ENCODE results near the gene ASTN2. TPM values are rescaled to one million over a fixed set of nuclear protein-coding genes. Genes with fewer than 3 reads are reported as not detected.

Gene ASTN2
- polyA plus RNA-seq, 2 of the 4 experiments (the other 2 are of a cell fraction), result 5.8 to 11.6 TPM

- Histone ChIP-seq H3K4me3 (no peak overlapping the region), H3K27ac (no peak overlapping the region), H3K4me2 (no peak overlapping the region), H3K4me1 (no peaks in the 10 kb centered on the region), H3K9me3 (no peaks in the 10 kb centered on the region)
- POLR2A ChIA-PET, result no interaction called here
- WGBS (ENCODE audit: missing lambda C conversion rate), result 2% methylated on average over 2 of the region's 2 CpGs
- FAIRE-seq, result no peak
- TF ChIP-seq REST (IDR thresholded peaks at IDR 0.05), result no peak
- TF ChIP-seq CBX2 (IDR thresholded peaks at IDR 0.05; ENCODE audit: borderline replicate concordance, low read depth), result no peak
- no peak for TF ChIP-seq ESRRA (IDR thresholded peaks at IDR 0.05; ENCODE audit: borderline replicate concordance, low read length)
- TF ChIP-seq PBX3 (IDR thresholded peaks at IDR 0.05), result no peak
- TF ChIP-seq EP300 (IDR thresholded peaks at IDR 0.05), result no peak
- no peak for TF ChIP-seq HOXA7 (CRISPR knock-in tag; IDR thresholded peaks at IDR 0.05)
- no peak for TF ChIP-seq CEBPB (IDR thresholded peaks at IDR 0.05)
- TF ChIP-seq ATOH8 (CRISPR knock-in tag; IDR thresholded peaks at IDR 0.05; ENCODE audit: low read depth), result no peak
- TF ChIP-seq FOSL2 (IDR thresholded peaks at IDR 0.05), result no peak
- no peak for TF ChIP-seq FOSL2 (CRISPR knock-in tag; IDR thresholded peaks at IDR 0.05)
- TF ChIP-seq MAFK (IDR thresholded peaks at IDR 0.05; ENCODE audit: partially characterized antibody), result no peak
- TF ChIP-seq POLR2AphosphoS2 (conservative IDR thresholded peaks at IDR 0.05; ENCODE audit: low read length), result no peak
- TF ChIP-seq HEYL (CRISPR knock-in tag; IDR thresholded peaks at IDR 0.05), result no peak
- TF ChIP-seq ELK1 (IDR thresholded peaks at IDR 0.05; ENCODE audit: low read depth, low read length), result no peak
- TF ChIP-seq RCOR1 (IDR thresholded peaks at IDR 0.05; ENCODE audit: low read depth, low read length), result no peak
- no peak for TF ChIP-seq EHMT2 (IDR thresholded peaks at IDR 0.05; ENCODE audit: low read depth)
- no peak for TF ChIP-seq RFX5 (IDR thresholded peaks at IDR 0.05)
- TF ChIP-seq, protein P1, sequence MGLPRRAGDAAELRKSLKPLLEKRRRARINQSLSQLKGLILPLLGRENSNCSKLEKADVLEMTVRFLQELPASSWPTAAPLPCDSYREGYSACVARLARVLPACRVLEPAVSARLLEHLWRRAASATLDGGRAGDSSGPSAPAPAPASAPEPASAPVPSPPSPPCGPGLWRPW (IDR thresholded peaks at IDR 0.05), result no peak
- TF ChIP-seq MAZ (IDR thresholded peaks at IDR 0.05; ENCODE audit: borderline replicate concordance, low read depth, low read length), result no peak
- TF ChIP-seq NR3C1 (IDR thresholded peaks at IDR 0.05), result no peak
- no peak for TF ChIP-seq NPAS2 (CRISPR knock-in tag; IDR thresholded peaks at IDR 0.05; ENCODE audit: borderline replicate concordance)
- no peak for ATAC-seq
- CTCF ChIA-PET, result no interaction called here
- DNase-seq (ENCODE audit: low read depth in 1 of 2, low spot score in 1 of 2), result no peak
These were observed 422.0 kb downstream of the ASTN2 start for GRCh38 chr9:116992865-116993264.

DNA sequence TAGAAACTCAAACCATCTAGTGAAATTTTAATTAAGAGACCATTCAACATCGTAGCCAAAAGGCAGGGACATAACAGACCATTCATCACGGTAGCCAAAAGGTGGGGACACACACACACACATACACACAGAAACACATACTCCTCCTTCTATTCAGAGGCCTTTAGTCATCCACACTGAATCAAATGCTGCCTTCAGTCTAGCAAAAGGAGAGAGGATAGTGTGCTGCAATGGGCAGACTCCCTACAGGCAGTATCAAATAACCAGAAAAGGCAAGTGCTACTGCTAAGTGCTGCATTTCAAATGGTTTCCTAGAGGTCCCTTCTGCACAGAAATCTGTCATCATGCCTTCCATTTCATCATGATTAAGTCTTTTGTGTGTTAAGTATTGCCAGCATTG lies 423.8 kb downstream of the ASTN2 start:
- Histone ChIP-seq H3K27ac (no peak overlapping the region), H3K4me3 (no peak overlapping the region), H3K4me1 (no peaks in the 10 kb centered on the region), H3K9me3 (no peaks in the 10 kb centered on the region), H3K4me2 (no peak overlapping the region)
- no peak for DNase-seq (ENCODE audit: low read depth in 1 of 2, low spot score in 1 of 2)
- ChIA-PET POLR2A (no interaction called here), CTCF (no interaction called here)
- 49% methylated on average over 2 of the region's 2 CpGs for WGBS (ENCODE audit: missing lambda C conversion rate)
- no peak for ATAC-seq
- no peak for FAIRE-seq
- TF ChIP-seq CHD4 (IDR thresholded peaks at IDR 0.05; ENCODE audit: borderline replicate concordance) (no peak), ZNF302 (CRISPR knock-in tag; IDR thresholded peaks at IDR 0.05) (no peak), FOSL2 (IDR thresholded peaks at IDR 0.05) (no peak), FOSL2 (CRISPR knock-in tag; IDR thresholded peaks at IDR 0.05) (no peak), MYC (IDR thresholded peaks at IDR 0.05; ENCODE audit: borderline replicate concordance, low read length) (no peak), HOXA7 (CRISPR knock-in tag; IDR thresholded peaks at IDR 0.05) (no peak), HEYL (CRISPR knock-in tag; IDR thresholded peaks at IDR 0.05) (no peak), FOXS1 (CRISPR knock-in tag; IDR thresholded peaks at IDR 0.05) (no peak), CEBPB (IDR thresholded peaks at IDR 0.05) (no peak), CBX8 (IDR thresholded peaks at IDR 0.05) (no peak), ZFP36 (IDR thresholded peaks at IDR 0.05; ENCODE audit: borderline replicate concordance, partially characterized antibody) (no peak), GATA3 (IDR thresholded peaks at IDR 0.05; ENCODE audit: borderline replicate concordance) (no peak), RAD21 (conservative IDR thresholded peaks at IDR 0.05 in 1 of 2, IDR thresholded peaks at IDR 0.05 in 1 of 2) (no peak), SMC3 (IDR thresholded peaks at IDR 0.05) (no peak), HDAC2 (IDR thresholded peaks at IDR 0.05) (no peak)
- TF ChIP-seq, protein P2, sequence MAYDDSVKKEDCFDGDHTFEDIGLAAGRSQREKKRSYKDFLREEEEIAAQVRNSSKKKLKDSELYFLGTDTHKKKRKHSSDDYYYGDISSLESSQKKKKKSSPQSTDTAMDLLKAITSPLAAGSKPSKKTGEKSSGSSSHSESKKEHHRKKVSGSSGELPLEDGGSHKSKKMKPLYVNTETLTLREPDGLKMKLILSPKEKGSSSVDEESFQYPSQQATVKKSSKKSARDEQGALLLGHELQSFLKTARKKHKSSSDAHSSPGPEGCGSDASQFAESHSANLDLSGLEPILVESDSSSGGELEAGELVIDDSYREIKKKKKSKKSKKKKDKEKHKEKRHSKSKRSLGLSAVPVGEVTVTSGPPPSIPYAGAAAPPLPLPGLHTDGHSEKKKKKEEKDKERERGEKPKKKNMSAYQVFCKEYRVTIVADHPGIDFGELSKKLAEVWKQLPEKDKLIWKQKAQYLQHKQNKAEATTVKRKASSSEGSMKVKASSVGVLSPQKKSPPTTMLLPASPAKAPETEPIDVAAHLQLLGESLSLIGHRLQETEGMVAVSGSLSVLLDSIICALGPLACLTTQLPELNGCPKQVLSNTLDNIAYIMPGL (CRISPR knock-in tag; IDR thresholded peaks at IDR 0.05; ENCODE audit: borderline replicate concordance), result no peak
